ENCODE data around the gene DLG2.

GRCh38 chr11:83522911-83523310 is 2104.2 kb downstream of the DLG2 start:
- TF ChIP-seq CTCF (IDR thresholded peaks at IDR 0.05) (no peak), POLR2AphosphoS5 (IDR thresholded peaks at IDR 0.05) (no peak), EP300 (IDR thresholded peaks at IDR 0.05) (no peak), POLR2A (IDR thresholded peaks at IDR 0.05) (no peak)

All from suprapubic skin (tissue), 4 donors.